WERI-Rb-1 (cell line): ENCODE results near the gene MMP15.
"Not testable (repeated sequence)": the region's sequence is repeated elsewhere in the genome, so short reads cannot be mapped to it uniquely, and the experiment has no call there.

Experiments used
- DNase-seq: peaks from one replicate; pipeline ENCODE4 v3.0.0-alpha.2; 2020
- H3K27ac ChIP-seq: fragments of 250-450 bp; sonication (Bioruptor Pico); 2 replicates; pipeline ENCODE4 v1.5.1; 2020; ENCODE audit warnings: mild to moderate bottlenecking, moderate library complexity
- H3K27me3 ChIP-seq: fragments of 250-450 bp; sonication (Bioruptor Pico); 2 replicates; pipeline ENCODE4 v1.5.1; 2021; ENCODE audit warnings: mild to moderate bottlenecking, low read depth, moderate library complexity; ENCODE audit not compliant: insufficient read depth, severe bottlenecking
- H3K36me3 ChIP-seq: fragments of 250-450 bp; sonication (Bioruptor Pico); 2 replicates; pipeline ENCODE4 v1.5.1; 2020; ENCODE audit warnings: mild to moderate bottlenecking, moderate library complexity
- H3K4me3 ChIP-seq: 2 replicates; pipeline ENCODE4 v1.5.1; 2011; ENCODE audit warnings: low read depth, mild to moderate bottlenecking, control low read depth, low read length
- H3K9me3 ChIP-seq: fragments of 250-450 bp; sonication (Bioruptor Pico); 2 replicates; pipeline ENCODE4 v1.5.1; 2021; ENCODE audit warnings: mild to moderate bottlenecking, moderate library complexity; ENCODE audit not compliant: severe bottlenecking
- TF ChIP-seq, protein P1 (sequence below): IDR thresholded peaks from 2 replicates; pipeline ENCODE4 v1.5.1; 2011; ENCODE audit warnings: low read depth, mild to moderate bottlenecking, control low read depth, inconsistent platforms, low read length

Gene MMP15

DNA sequence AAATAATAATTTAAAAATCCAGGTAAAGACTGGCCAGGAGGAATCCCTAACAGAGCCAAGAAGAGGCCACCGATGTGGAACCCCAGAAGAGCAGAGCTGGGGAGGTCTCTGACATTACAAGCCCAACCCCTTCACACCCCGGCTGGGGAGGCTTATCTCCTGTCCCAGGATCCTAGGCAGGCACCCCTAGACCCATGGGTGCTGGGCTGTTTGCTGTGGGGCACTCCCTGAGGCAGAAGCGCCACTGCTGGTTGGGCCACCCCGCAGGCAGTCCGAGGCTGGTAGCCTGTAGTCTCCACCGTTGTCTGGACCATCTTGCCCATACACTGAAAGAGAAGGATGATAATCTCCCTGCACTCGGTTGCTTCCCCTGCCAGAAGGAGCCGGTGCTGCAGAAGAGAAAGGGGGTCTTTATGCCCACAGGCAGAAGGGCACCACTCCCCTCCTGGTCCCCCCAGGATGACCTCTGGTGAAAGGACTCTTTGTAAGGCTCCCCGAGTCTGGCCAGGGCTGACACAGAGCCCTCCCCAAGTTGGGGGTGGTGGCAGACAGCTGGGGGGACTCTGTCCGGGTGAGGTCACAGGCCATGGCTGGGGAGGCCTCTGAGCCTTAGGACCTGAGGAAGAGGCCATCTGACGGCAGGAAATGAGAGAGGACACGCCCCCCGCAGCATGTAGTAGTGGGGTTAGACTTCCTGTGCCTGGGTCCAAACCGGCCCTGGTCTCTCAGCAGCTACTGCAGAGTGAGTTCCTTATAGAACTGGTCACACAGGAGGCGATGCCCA lies 69.4 kb downstream of the MMP15 start:
- Histone ChIP-seq H3K4me3 (no peak overlapping the region), H3K27me3 (no peaks in the 10 kb centered on the region), H3K27ac (no peak overlapping the region), H3K36me3 (no peaks in the 10 kb centered on the region), H3K9me3 (peaks cover 3% of the 10 kb centered on the region)
- TF ChIP-seq, protein P1, sequence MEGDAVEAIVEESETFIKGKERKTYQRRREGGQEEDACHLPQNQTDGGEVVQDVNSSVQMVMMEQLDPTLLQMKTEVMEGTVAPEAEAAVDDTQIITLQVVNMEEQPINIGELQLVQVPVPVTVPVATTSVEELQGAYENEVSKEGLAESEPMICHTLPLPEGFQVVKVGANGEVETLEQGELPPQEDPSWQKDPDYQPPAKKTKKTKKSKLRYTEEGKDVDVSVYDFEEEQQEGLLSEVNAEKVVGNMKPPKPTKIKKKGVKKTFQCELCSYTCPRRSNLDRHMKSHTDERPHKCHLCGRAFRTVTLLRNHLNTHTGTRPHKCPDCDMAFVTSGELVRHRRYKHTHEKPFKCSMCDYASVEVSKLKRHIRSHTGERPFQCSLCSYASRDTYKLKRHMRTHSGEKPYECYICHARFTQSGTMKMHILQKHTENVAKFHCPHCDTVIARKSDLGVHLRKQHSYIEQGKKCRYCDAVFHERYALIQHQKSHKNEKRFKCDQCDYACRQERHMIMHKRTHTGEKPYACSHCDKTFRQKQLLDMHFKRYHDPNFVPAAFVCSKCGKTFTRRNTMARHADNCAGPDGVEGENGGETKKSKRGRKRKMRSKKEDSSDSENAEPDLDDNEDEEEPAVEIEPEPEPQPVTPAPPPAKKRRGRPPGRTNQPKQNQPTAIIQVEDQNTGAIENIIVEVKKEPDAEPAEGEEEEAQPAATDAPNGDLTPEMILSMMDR: no peak
- no peak for DNase-seq

DNA sequence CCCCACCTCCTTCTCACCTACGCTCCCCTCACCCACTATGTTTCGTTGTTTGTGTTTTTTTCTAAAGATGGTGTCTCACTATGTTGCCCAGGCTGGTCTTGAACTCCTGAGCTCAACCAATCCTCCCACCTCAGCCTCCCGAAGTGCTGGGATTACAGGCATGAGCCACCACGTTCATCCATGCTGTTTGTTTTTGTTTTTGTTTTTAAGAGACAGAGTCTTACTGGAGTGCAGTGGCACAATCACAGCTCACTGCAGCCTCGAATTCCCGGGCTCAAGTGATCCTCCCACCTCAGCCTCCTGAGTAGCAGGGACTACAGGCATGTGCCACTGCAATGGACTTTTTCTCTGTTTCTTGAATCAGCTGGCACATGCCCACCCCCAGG lies 70.0 kb downstream of the MMP15 start:
- not testable (repeated sequence) for H3K4me3 ChIP-seq, H3K9me3 ChIP-seq, H3K27ac ChIP-seq, H3K36me3 ChIP-seq, DNase-seq, H3K27me3 ChIP-seq

- Histone ChIP-seq H3K27me3 (no peaks in the 10 kb centered on the region), H3K4me3 (no peak overlapping the region), H3K27ac (no peak overlapping the region), H3K9me3 (no peaks in the 10 kb centered on the region), H3K36me3 (no peaks in the 10 kb centered on the region)
- TF ChIP-seq, protein P1: no peak
- DNase-seq: no peak
Measured at GRCh38 chr16:58096249-58096648, 70.7 kb downstream of the MMP15 start.
